Keratinocyte (primary cell): ENCODE measurements around the gene SYCE3. TPM values are rescaled to one million over a fixed set of nuclear protein-coding genes. Genes with fewer than 3 reads are reported as not detected.

Experiments used
- DNase-seq: peaks from one replicate; pipeline ENCODE4 v3.0.0-alpha.2; 2011; ENCODE audit warnings: low read depth, missing footprints, low spot score
- FAIRE-seq: peaks from 2 replicates; lab custom pipeline; 2011; peaks lifted over from hg19 to GRCh38; lab: Jason Lieb, UNC
- H2AFZ ChIP-seq: 2 replicates; pipeline ENCODE4 v1.6.0; 2012; ENCODE audit warnings: low read length, control low read depth, inconsistent platforms; ENCODE audit not compliant: control insufficient read depth
- H3K27ac ChIP-seq: 2 replicates; pipeline ENCODE4 v1.5.1; 2011; ENCODE audit warnings: low read length; ENCODE audit not compliant: control insufficient read depth, insufficient read depth
- H3K27me3 ChIP-seq: 3 replicates; pipeline ENCODE4 v1.6.0; 2011; ENCODE audit warnings: low read length; ENCODE audit not compliant: control insufficient read depth, insufficient read depth; ENCODE audit errors: extremely low read depth
- H3K36me3 ChIP-seq, 2 experiments: 2 replicates in 1 of 2; 3 replicates in 1 of 2; pipeline ENCODE4 v1.5.1; 2011; ENCODE audit warnings: low read length in 2 of 2, mild to moderate bottlenecking in 1 of 2; ENCODE audit not compliant: control insufficient read depth in 2 of 2, insufficient read depth in 2 of 2; ENCODE audit errors: extremely low read depth in 1 of 2
- H3K4me1 ChIP-seq: 3 replicates; pipeline ENCODE4 v1.5.1; 2011; ENCODE audit warnings: low read length; ENCODE audit not compliant: control insufficient read depth, insufficient read depth; ENCODE audit errors: extremely low read depth
- H3K4me2 ChIP-seq: 3 replicates; pipeline ENCODE4 v1.6.0; 2011; ENCODE audit warnings: low read depth, low read length; ENCODE audit not compliant: control insufficient read depth, insufficient read depth; ENCODE audit errors: extremely low read depth
- H3K4me3 ChIP-seq, 3 experiments: fragments of 200-600 bp in 1 of 3; sonication (generic) in 1 of 3; 2 replicates in 2 of 3; 3 replicates in 1 of 3; pipeline ENCODE4 v1.5.1; 2011 to 2016; ENCODE audit warnings: low read length in 3 of 3, mild to moderate bottlenecking in 3 of 3, control low read depth in 2 of 3, inconsistent platforms in 1 of 3, low read depth in 1 of 3, mixed read lengths in 1 of 3, mixed run types in 1 of 3, moderate library complexity in 1 of 3; ENCODE audit not compliant: control insufficient read depth in 2 of 3, insufficient read depth in 2 of 3; ENCODE audit errors: extremely low read depth in 1 of 3
- H3K79me2 ChIP-seq: 2 replicates; pipeline ENCODE4 v1.6.0; 2012; ENCODE audit warnings: low read length; ENCODE audit not compliant: control insufficient read depth, insufficient read depth
- H3K9ac ChIP-seq: 3 replicates; pipeline ENCODE4 v1.6.0; 2011; ENCODE audit warnings: low read length; ENCODE audit not compliant: control insufficient read depth, insufficient read depth; ENCODE audit errors: extremely low read depth
- H3K9me1 ChIP-seq: 3 replicates; pipeline ENCODE4 v1.6.0; 2011; ENCODE audit warnings: low read length; ENCODE audit not compliant: control insufficient read depth, insufficient read depth; ENCODE audit errors: extremely low read depth
- H3K9me3 ChIP-seq: 2 replicates; pipeline ENCODE4 v1.5.1; 2012; ENCODE audit warnings: low read depth, low read length; ENCODE audit not compliant: control insufficient read depth
- H4K20me1 ChIP-seq: 3 replicates; pipeline ENCODE4 v1.6.0; 2011; ENCODE audit warnings: low read length; ENCODE audit not compliant: control insufficient read depth, insufficient read depth; ENCODE audit errors: extremely low read depth
- CTCF ChIP-seq, 3 experiments: IDR thresholded peaks in 1 of 3; conservative IDR thresholded peaks in 1 of 3; optimal IDR thresholded peaks in 1 of 3; 2 replicates in 2 of 3; 3 replicates in 1 of 3; pipeline versions ENCODE3 to v1.5.1; 2011; ENCODE audit warnings: low read length in 3 of 3, mild to moderate bottlenecking in 3 of 3, moderate library complexity in 2 of 3, control low read depth in 1 of 3, inconsistent platforms in 1 of 3; ENCODE audit not compliant: insufficient read depth in 2 of 3; ENCODE audit errors: extremely low read depth in 1 of 3
- EZH2 ChIP-seq: IDR thresholded peaks from one replicate; pipeline ENCODE4 v1.6.1; 2012; ENCODE audit warnings: inconsistent platforms, mild to moderate bottlenecking, low read length, moderate library complexity
- dilution Hi-C: fragments of 300-500 bp; cut with MboI; formaldehyde crosslinking; loops from one replicate; pipeline ENCODE4 v1.7.0; 2020; ENCODE audit warnings: low sequenced_read_pairs; ENCODE audit not compliant: extremely low pct_ligation_motif_present
- polyA plus RNA-seq, 5 experiments: library from polyadenylated mRNA; depleted of rRNA in 3 of 5; stranded (reverse) in 3 of 5; stranded (forward) in 1 of 5; unstranded in 1 of 5; fragments of >200 nt; gene quantifications; 1 replicate in 1 of 5; 2 replicates in 3 of 5; 3 replicates in 1 of 5; pipeline versions ENCODE4 v1.2.1 to v1.2.3, GENCODE V29; 2011 to 2012; ENCODE audit warnings: missing spikeins in 2 of 5, low read depth in 1 of 5, low replicate concordance in 1 of 5

The SYCE3 gene
- polyA plus RNA-seq, 1 donor (not counting 4 experiments of a cell fraction or from before 2014, with no cell fraction given), result 0.17 TPM

- Histone ChIP-seq H3K4me1 (no peaks in the 10 kb centered on the region), H3K36me3 (peaks cover 8 to 10% of the 10 kb centered on the region in 2 experiments), H3K4me2 (no peak overlapping the region), H2AFZ (no peak overlapping the region), H3K9me3 (no peaks in the 10 kb centered on the region), H3K79me2 (peaks cover 28% of the 10 kb centered on the region), H4K20me1 (no peaks in the 10 kb centered on the region), H3K27ac (no peak overlapping the region), H3K9ac (no peak overlapping the region), H3K9me1 (no peaks in the 10 kb centered on the region), H3K27me3 (no peaks in the 10 kb centered on the region), H3K4me3 (no peak overlapping the region)
- FAIRE-seq, result no peak
- no peak for TF ChIP-seq CTCF (optimal IDR thresholded peaks at IDR 0.05 in 1 of 3, IDR thresholded peaks at IDR 0.05 in 1 of 3, conservative IDR thresholded peaks at IDR 0.05 in 1 of 3; ENCODE audit: extremely low read depth in 1 of 3, insufficient read depth in 2 of 3, low read length in 3 of 3)
- no peak for TF ChIP-seq EZH2
- no peak for DNase-seq
- dilution Hi-C loops, result no loop called here
These were observed 46.7 kb downstream of the SYCE3 start for GRCh38 chr22:50516068-50516467.

- no peak for TF ChIP-seq EZH2
- TF ChIP-seq CTCF (optimal IDR thresholded peaks at IDR 0.05 in 1 of 3, IDR thresholded peaks at IDR 0.05 in 1 of 3, conservative IDR thresholded peaks at IDR 0.05 in 1 of 3; ENCODE audit: extremely low read depth in 1 of 3, insufficient read depth in 2 of 3, low read length in 3 of 3), result no peak
- no peaks in the 10 kb centered on the region for H3K9me3 ChIP-seq
- peaks cover 9% of the 10 kb centered on the region for H3K4me1 ChIP-seq
- no peaks in the 10 kb centered on the region for H3K9me1 ChIP-seq
- no peak overlapping the region for H3K9ac ChIP-seq
- H3K79me2 ChIP-seq, result peaks cover 44% of the 10 kb centered on the region
- peaks cover 3 to 7% of the 10 kb centered on the region in 2 experiments for H3K36me3 ChIP-seq
- no peak overlapping the region for H3K27ac ChIP-seq
- no peak overlapping the region for H3K4me3 ChIP-seq
- DNase-seq (no peak), FAIRE-seq (no peak)
- no peaks in the 10 kb centered on the region for H4K20me1 ChIP-seq
- H3K4me2 ChIP-seq, result no peak overlapping the region
- H3K27me3 ChIP-seq, result no peaks in the 10 kb centered on the region
- H2AFZ ChIP-seq, result no peak overlapping the region
- dilution Hi-C loops, result no loop called here
These were observed 49.5 kb downstream of the SYCE3 start for GRCh38 chr22:50513175-50513574.
